HT1080 (cell line): ENCODE results near the gene ISG20L2. TPM values are rescaled to one million over a fixed set of nuclear protein-coding genes. Genes with fewer than 3 reads are reported as not detected.
A peak's percentile ranks its signal among the peaks of the same experiment; 100 is the strongest.

Experiments used
- DNase-seq: peaks from one replicate; pipeline ENCODE4 v3.0.0-alpha.2; 2015; ENCODE audit warnings: low read depth
- total RNA-seq: library from RNA; depleted of rRNA; stranded (reverse); fragments of >200 nt; shearing (Covaris generic); gene quantifications from 2 replicates; pipeline ENCODE4 v1.2.3, GENCODE V29; 2014

Gene ISG20L2
- total RNA-seq, 1 experiment from 2014 or later = 39.8 TPM

GRCh38 chr1:156754219-156754618, 25.7 kb upstream of the ISG20L2 start:
- no peak for DNase-seq

GRCh38 chr1:156752843-156753482, 24.4 kb upstream of the ISG20L2 start:
- no peak for DNase-seq

- DNase-seq = peak; percentile 90
Observed at GRCh38 chr1:156751757-156752481, 23.4 kb upstream of the ISG20L2 start.

- no peak for DNase-seq
Observed at GRCh38 chr1:156751451-156751756, 22.8 kb upstream of the ISG20L2 start, which contains the start of gene HDGF. Gene HDGF, minus strand, starts transcription at chr1:156751675. Its CDS starts 246 bp downstream, at chr1:156751429.

- peak; percentile 20 for DNase-seq
Observed at GRCh38 chr1:156750711-156751450, 22.3 kb upstream of the ISG20L2 start.

- peak; percentile 46 for DNase-seq
Observed at GRCh38 chr1:156750191-156750672, 21.7 kb upstream of the ISG20L2 start.

- peak; percentile 23 for DNase-seq
Observed at GRCh38 chr1:156749419-156750118, 21.0 kb upstream of the ISG20L2 start.

GRCh38 chr1:156748670-156749418, 20.3 kb upstream of the ISG20L2 start:
- peak; percentile 63 for DNase-seq

GRCh38 chr1:156747742-156748669, 19.4 kb upstream of the ISG20L2 start:
- peak; percentile 41 for DNase-seq

- peak; percentile 89 for DNase-seq
Observed at GRCh38 chr1:156746728-156747631, 18.4 kb upstream of the ISG20L2 start.

- no peak for DNase-seq
Observed at GRCh38 chr1:156746406-156746727, 17.8 kb upstream of the ISG20L2 start.

GRCh38 chr1:156745881-156746280, 17.3 kb upstream of the ISG20L2 start:
- DNase-seq = no peak

- DNase-seq = no peak
Observed at GRCh38 chr1:156744786-156745419, 16.3 kb upstream of the ISG20L2 start.

- DNase-seq = no peak
Observed at GRCh38 chr1:156744344-156744743, 15.8 kb upstream of the ISG20L2 start.

- no peak for DNase-seq
Observed at GRCh38 chr1:156743367-156744302, 15.1 kb upstream of the ISG20L2 start.

- DNase-seq = no peak
Observed at GRCh38 chr1:156742801-156743200, 14.2 kb upstream of the ISG20L2 start.

GRCh38 chr1:156742017-156742416, 13.5 kb upstream of the ISG20L2 start:
- DNase-seq = no peak
